ENCODE results near the gene NUDT2. TPM values are rescaled to one million over a fixed set of nuclear protein-coding genes. Genes with fewer than 3 reads are reported as not detected.

Gene NUDT2
- polyA plus RNA-seq, 1 of the 3 experiments (the other 2 are of a cell fraction), result 47.8 TPM

GRCh38 chr9:34380511-34381315 lies 51.3 kb downstream of the NUDT2 start:
- CTCF ChIA-PET, result interaction anchor here (0.7 to 8.0 kb wide), 13 partner anchors 24 to 223 kb away, joined by 3 to 149 read pairs (median 5); no protein-coding TSS in a partner anchor
- H3K4me1 ChIP-seq (ENCODE audit: control insufficient read depth in 1 of 2, insufficient read depth in 2 of 2, low read depth in 1 of 2, low read length in 1 of 2), result peaks cover 7 to 17% of the 10 kb centered on the region in 2 experiments; a peak in 3 of 4 replicates
- WGBS (ENCODE audit: low lambda C conversion rate), result 39% methylated on average over 27 of the region's 59 CpGs
- H3K27ac ChIP-seq (ENCODE audit: low read depth in 2 of 2, low read length in 1 of 2), result no peak overlapping the region; a peak in 1 of 4 replicates
- H4K20me1 ChIP-seq (ENCODE audit: insufficient read depth), result no peaks in the 10 kb centered on the region
- peak overlapping the region; percentile 96 for H2AFZ ChIP-seq (ENCODE audit: low read depth)
- no peaks in the 10 kb centered on the region for H3K79me2 ChIP-seq (ENCODE audit: insufficient read depth)
- peak overlapping the region; percentile 46 to 58; a peak in 3 of 4 replicates for H3K4me3 ChIP-seq (ENCODE audit: low read depth in 2 of 2, low read length in 1 of 2)
- H3F3A ChIP-seq (replicated peaks; ENCODE audit: insufficient read depth), result peaks cover 4% of the 10 kb centered on the region
- peak overlapping the region; percentile 78 for H3K4me2 ChIP-seq
- H3K36me3 ChIP-seq (replicated peaks in 1 of 2; ENCODE audit: control insufficient read depth in 1 of 2, insufficient read depth in 2 of 2, low read length in 1 of 2), result no peaks in the 10 kb centered on the region
- H3K9me3 ChIP-seq, result no peaks in the 10 kb centered on the region
- H3K9ac ChIP-seq, result peak overlapping the region; percentile 41; the same call in 1 of the 2 replicates
- H3K27me3 ChIP-seq (ENCODE audit: insufficient read depth), result no peaks in the 10 kb centered on the region
- H3K9me2 ChIP-seq, result no peaks in the 10 kb centered on the region
- TF ChIP-seq JUND (IDR thresholded peaks at IDR 0.05) (no peak), TAF1 (IDR thresholded peaks at IDR 0.05; ENCODE audit: borderline replicate concordance, low read depth, low read length) (peak; percentile 29; the same call in 1 of the 2 replicates), TCF12 (IDR thresholded peaks at IDR 0.05) (no peak), MEF2A (IDR thresholded peaks at IDR 0.05; ENCODE audit: borderline replicate concordance, low read depth) (no peak), CHD2 (IDR thresholded peaks at IDR 0.05; ENCODE audit: low read length, partially characterized antibody) (no peak), MAX (IDR thresholded peaks at IDR 0.05; ENCODE audit: low read depth) (peak; percentile 87), POLR2AphosphoS5 (IDR thresholded peaks at IDR 0.05; ENCODE audit: low read depth, low read length) (peak; percentile 67), EP300 (IDR thresholded peaks at IDR 0.05; ENCODE audit: borderline replicate concordance in 1 of 2, low read depth in 1 of 2, low read length in 1 of 2) (no peak)
- peak; percentile 94 for DNase-seq
- POLR2A ChIA-PET, result no interaction called here

DNA sequence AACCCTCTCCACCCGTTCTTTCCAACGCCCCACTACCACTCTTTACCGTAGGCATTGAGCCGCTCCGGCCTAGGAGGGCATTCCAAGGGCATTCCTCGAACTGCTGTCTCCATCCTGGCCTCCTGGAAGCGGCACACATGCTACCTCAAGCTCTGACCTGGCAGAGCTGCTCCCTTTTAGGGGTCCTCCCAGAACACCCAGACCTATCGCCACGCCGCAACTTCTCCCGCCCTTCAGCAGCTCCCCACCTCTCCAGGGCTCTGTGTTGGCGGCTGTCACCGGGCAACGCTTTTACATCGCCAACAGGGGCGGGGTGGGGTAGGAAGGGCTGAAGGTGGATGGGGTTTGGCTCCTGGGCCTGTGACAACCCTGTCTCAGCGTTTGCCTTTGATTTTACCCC lies 52.0 kb downstream of the NUDT2 start:
- Histone ChIP-seq H3K9me3 (no peaks in the 10 kb centered on the region), H2AFZ (ENCODE audit: low read depth) (no peak overlapping the region; the same call in 1 of the 2 replicates), H4K20me1 (ENCODE audit: insufficient read depth) (no peaks in the 10 kb centered on the region), H3K79me2 (ENCODE audit: insufficient read depth) (no peaks in the 10 kb centered on the region), H3K27ac (ENCODE audit: low read depth in 2 of 2, low read length in 1 of 2) (no peak overlapping the region), H3K36me3 (replicated peaks in 1 of 2; ENCODE audit: control insufficient read depth in 1 of 2, insufficient read depth in 2 of 2, low read length in 1 of 2) (no peaks in the 10 kb centered on the region), H3K4me2 (peak overlapping the region; percentile 78), H3F3A (replicated peaks; ENCODE audit: insufficient read depth) (peaks cover 4% of the 10 kb centered on the region), H3K4me1 (ENCODE audit: control insufficient read depth in 1 of 2, insufficient read depth in 2 of 2, low read depth in 1 of 2, low read length in 1 of 2) (peaks cover 7 to 12% of the 10 kb centered on the region in 2 experiments; a peak in 2 of 4 replicates), H3K9ac (no peak overlapping the region), H3K27me3 (ENCODE audit: insufficient read depth) (no peaks in the 10 kb centered on the region), H3K4me3 (ENCODE audit: low read depth in 2 of 2, low read length in 1 of 2) (peak overlapping the region; percentile 46 to 58; a peak in 3 of 4 replicates), H3K9me2 (no peaks in the 10 kb centered on the region)
- POLR2A ChIA-PET, result no interaction called here
- no peak for TF ChIP-seq JUND (IDR thresholded peaks at IDR 0.05)
- TF ChIP-seq, protein P1, sequence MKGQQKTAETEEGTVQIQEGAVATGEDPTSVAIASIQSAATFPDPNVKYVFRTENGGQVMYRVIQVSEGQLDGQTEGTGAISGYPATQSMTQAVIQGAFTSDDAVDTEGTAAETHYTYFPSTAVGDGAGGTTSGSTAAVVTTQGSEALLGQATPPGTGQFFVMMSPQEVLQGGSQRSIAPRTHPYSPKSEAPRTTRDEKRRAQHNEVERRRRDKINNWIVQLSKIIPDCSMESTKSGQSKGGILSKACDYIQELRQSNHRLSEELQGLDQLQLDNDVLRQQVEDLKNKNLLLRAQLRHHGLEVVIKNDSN (IDR thresholded peaks at IDR 0.05; ENCODE audit: borderline replicate concordance, low read depth), result no peak
- CTCF ChIA-PET, result interaction anchor here (1.5 to 1.9 kb wide), 3 partner anchors 119 to 210 kb away, joined by 4 to 5 read pairs (median 4); no protein-coding TSS in a partner anchor
- WGBS (ENCODE audit: low lambda C conversion rate), result 86% methylated on average over 14 of the region's 17 CpGs
- DNase-seq, result no peak
